Measurements from ENCODE around the gene TTC39B.
"Not testable (repeated sequence)": the region's sequence is repeated elsewhere in the genome, so short reads cannot be mapped to it uniquely, and the experiment has no call there.

The TTC39B gene

GRCh38 chr9:15256426-15256825 is 50.6 kb downstream of the TTC39B start:
- DNase-seq: no peak

DNA sequence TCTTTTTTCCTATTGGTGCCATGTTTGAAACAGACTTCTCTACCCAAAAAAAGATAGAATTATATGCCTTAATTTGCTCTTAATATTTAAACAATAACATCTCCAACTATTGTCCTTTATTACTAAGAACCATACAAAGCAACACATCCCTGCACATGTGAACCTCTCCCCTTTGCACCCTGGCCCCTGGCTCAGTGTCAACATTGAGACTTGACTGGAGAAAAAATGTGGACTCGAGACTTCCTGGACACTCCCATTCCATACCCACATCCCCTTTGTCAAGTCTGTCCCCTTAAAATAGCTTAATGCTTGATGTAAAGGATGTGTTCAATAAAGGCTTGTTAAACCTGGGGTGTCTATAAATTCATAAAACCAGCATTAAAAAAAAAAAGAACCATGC is 53.2 kb downstream of the TTC39B start:
- no peak for DNase-seq

DNA sequence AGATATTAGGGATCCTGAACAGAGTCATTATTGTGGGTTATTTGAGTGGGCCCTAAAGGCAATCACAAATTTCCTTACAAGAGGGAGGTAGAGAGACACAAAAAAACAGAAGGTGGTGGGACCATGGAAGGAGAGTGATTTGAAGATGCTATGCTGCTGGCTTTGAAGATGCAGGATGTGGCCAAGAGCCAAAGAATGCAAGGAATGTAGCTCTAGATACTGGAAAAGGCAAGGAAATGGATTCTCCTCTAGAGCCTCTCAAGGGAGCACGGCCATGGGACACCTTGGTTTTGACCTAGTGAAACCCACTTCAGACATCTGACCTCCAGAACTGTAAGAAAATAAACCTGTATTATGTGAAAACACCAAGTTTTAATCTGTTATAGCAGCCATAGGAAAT is 53.8 kb downstream of the TTC39B start:
- no peak for DNase-seq

- no peak for DNase-seq
Measured at GRCh38 chr9:15249981-15250380, 57.0 kb downstream of the TTC39B start.

- DNase-seq: no peak
Measured at GRCh38 chr9:15249042-15249818, 57.8 kb downstream of the TTC39B start.

GRCh38 chr9:15248621-15249020 is 58.4 kb downstream of the TTC39B start:
- no peak for DNase-seq

- DNase-seq: no peak
Measured at GRCh38 chr9:15248081-15248480, 58.9 kb downstream of the TTC39B start.

- DNase-seq: no peak
Measured at GRCh38 chr9:15246708-15247107, 60.3 kb downstream of the TTC39B start.

DNA sequence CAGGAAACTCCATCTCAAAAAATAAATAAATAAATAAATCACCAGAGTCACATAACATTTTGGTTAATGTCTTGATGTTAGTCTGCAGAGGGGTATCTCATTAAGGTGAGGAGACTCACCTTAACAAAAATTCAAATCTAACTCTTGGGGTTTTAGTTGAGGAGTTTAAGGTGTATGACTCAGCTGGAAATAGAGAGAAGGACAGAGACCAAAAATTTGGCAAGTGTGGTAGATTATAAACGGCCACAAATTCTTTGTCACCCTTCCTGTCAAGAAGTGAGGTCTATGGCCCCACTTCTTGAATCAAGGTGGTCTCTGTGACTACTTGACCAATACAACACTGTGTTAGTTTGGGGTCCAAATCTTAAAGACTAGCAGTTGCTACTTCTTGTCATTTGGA is 60.8 kb downstream of the TTC39B start:
- no peak for DNase-seq

DNA sequence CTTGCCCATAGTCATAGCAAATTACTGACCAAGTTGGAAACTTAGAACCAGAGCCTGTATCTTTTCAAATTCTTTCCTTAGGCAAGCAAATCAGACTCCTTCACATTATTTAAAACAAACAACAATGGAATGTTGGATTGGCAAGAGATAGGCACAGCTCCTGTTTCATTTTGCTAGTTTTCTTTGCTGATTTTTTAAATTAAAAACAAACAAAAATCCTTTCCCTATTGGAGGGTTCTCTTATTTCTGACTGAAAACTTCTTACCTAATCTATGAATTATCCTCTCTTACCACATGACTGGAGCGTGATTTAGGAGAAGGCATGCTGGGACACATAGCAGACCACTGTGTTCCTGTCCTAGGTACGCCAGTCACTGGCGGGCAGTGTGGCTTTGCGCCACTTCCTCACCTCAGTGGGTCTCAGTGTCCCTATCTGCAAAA is 63.0 kb downstream of the TTC39B start:
- DNase-seq: no peak

GRCh38 chr9:15243081-15243480 is 63.9 kb downstream of the TTC39B start:
- no peak for DNase-seq

DNA sequence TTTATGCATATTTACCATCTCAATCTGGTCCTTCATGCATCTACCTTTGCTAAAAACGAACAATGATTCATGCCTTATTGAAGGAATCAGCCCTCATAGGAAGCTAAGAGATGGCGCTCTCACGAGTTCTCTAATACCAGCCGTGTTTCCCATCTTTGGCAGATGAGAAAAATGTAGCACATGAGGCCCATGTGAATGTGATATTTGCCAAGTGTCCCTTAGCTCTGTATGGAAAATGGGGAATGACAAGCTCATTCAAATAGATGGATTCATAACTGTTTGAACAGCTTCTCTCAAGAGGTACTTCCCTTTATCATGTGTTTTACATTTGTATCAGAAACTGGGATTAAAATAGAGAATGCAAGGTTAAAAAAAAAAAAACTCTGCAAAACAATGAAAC is 66.1 kb downstream of the TTC39B start:
- DNase-seq: no peak

GRCh38 chr9:15239816-15240215 is 67.2 kb downstream of the TTC39B start:
- no peak for DNase-seq

GRCh38 chr9:15238646-15239045 is 68.4 kb downstream of the TTC39B start:
- no peak for DNase-seq

DNA sequence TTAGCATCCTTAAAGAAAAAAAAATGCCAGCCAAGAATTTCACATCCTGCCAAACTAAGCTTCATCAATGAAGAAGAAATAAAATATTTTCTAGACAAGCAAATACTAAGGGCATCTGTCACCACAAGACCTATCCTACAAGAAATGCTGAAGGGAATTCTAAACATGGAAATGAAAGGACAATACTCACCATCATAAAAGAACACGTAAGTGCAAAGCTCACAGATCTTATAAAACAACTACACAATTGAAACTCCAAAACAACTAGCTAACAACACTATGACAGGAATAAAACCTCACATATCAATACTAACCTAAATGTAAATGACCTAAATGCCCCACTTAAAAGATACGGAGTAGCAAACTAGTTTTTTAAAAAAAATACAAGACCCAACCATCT is 71.4 kb downstream of the TTC39B start:
- no peak for DNase-seq

GRCh38 chr9:15233941-15234490 is 73.0 kb downstream of the TTC39B start:
- DNase-seq: not testable (repeated sequence)

DNA sequence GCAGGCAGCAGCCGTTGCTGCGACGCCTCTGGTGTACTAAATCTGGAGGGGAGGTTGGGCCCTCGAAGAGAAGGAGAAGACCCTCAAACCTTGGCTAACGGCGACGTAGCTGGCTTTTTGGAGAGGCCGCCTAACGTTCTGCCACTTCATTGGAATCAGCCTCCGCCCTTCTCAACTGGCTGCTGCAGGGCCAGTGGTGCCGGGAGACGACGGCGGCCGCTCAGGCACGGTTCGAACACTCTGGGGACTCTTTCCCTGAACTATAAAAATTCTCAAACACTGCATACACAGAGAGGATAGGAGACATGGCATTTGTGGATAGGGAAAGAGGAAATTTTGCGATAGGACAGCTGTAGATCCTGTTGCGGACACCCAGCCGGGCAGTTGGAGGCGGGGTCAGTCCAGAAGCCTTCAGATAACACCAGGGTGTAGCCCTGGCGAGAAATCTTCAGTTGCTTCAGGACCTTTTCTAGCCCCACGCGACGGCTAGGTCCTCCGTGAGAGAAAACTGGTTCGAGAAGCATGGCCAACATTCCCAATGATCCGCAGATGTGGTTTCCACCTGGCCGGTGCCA is 74.2 kb downstream of the TTC39B start:
- DNase-seq: not testable (repeated sequence)

GRCh38 chr9:15231788-15232635 is 75.0 kb downstream of the TTC39B start:
- no peak for DNase-seq

DNA sequence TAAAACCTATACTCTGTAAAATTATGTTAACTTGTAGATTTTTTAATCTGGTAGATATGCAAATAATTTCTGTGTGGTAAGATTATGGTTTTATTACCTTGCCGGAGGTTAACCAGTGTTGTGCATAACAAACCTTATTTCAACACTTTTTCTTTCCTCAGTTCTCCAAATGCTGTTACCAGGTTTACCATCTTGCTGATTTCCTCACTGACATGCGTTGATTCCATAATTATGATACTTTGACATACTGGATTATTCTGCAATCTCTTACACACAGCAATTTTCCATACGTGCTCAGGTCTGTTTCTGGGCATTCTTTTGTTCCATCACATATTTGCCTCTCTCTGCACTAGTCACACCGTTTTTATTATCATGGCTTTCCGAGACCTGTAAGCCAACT is 77.6 kb downstream of the TTC39B start:
- no peak for DNase-seq

DNA sequence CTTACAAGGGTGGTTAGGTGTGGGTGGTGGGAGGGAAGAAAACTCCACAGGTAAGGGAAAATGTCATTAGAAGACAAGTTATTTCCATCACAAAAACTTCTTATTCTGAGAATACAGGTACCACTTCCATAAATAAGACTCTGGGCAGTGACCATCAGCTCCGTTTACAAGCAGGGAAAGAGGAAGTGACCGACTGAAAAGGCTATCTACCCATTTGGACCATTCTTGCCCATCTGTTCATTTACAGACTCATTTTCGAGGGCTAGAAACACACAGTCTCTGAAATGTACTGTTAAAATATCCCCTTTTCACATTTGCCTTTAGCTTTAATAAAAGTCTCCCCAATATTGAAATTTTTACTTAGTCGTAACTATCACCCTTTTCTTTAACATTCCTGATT is 79.5 kb downstream of the TTC39B start:
- DNase-seq: no peak

DNA sequence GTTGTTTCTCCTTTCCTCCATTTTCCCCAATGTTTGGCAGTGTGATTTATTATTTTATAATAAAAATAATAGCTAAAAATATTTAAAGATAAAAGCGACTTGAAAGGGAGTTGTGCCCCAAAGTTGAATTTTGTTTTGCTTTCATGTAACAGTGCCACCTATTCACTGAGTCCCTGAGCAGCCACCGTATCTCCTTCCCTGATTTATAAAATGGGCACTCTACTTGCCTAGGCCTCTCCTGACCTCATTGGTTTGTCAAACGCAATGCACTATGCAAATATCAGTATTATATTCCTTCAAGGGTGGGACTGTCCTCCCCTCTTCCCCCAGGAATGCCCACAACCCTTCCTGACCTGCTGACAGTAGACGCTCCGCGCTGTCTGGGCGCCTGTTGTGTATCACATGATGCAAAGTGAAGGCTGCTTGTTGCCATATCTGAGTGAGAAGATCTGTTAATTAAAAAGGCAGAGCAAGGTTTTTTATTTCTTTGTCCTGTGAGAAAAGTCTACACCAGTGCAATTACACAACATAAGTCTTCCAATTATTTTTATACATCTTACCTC is 81.4 kb downstream of the TTC39B start:
- DNase-seq: no peak

- no peak for DNase-seq
Measured at GRCh38 chr9:15222313-15222712, 84.7 kb downstream of the TTC39B start.

DNA sequence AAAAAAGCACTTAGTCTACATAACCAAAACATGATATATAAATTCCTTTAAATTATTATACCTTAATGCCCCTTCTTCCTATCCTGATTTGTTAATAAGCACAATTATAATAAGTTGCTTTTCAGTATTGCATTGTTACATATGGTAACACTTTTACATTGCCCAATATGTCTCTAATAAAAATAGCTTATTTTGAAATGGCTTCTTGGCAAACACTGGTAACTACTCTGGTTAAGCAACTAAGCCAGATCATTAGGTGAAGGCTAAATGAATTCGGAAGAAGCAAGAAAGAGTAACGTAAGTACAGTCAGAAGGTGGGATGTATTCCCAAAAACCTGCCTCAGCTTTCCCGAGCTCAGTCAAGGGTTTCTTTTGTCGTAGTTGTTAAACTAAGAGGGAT is 85.3 kb downstream of the TTC39B start:
- DNase-seq: no peak
